A549 (cell line): ENCODE data around the gene CCDC27.

Experiments used
- BHLHE40 ChIP-seq: IDR thresholded peaks from 2 replicates; pipeline ENCODE4 v1.6.1; 2012; ENCODE audit warnings: low read depth, low read length, inconsistent platforms
- EP300 ChIP-seq, 2 experiments: fragments of >200 bp; sonication (Bioruptor Twin); formaldehyde crosslinking; IDR thresholded peaks; 2 replicates in 1 of 2; 3 replicates in 1 of 2; pipeline ENCODE4 v1.6.1; 2016 to 2017
- HDAC2 ChIP-seq: fragments of 200-600 bp; sonication (generic); IDR thresholded peaks from 2 replicates; pipeline ENCODE4 v1.6.1; 2016
- POLR2A ChIP-seq: IDR thresholded peaks from 2 replicates; pipeline ENCODE4 v1.6.1; 2012; ENCODE audit warnings: mild to moderate bottlenecking, low read length
- RAD21 ChIP-seq, 2 experiments: fragments of >200 bp in 1 of 2; sonication (Bioruptor Twin) in 1 of 2; formaldehyde crosslinking in 1 of 2; IDR thresholded peaks in 1 of 2; conservative IDR thresholded peaks in 1 of 2; 2 replicates in 1 of 2; 3 replicates in 1 of 2; pipeline ENCODE4 v1.6.1; 2012 to 2018; ENCODE audit warnings: inconsistent platforms in 1 of 2
- TF ChIP-seq, protein P1 (sequence below): fragments of >200 bp; sonication (Bioruptor Twin); formaldehyde crosslinking; IDR thresholded peaks from 3 replicates; pipeline ENCODE4 v1.5.1; 2016
- TF ChIP-seq, protein P2 (sequence below): fragments of 450-650 bp; IDR thresholded peaks from 2 replicates; pipeline ENCODE4 v1.6.1; 2014; ENCODE audit warnings: antibody characterized with exemption

DNA sequence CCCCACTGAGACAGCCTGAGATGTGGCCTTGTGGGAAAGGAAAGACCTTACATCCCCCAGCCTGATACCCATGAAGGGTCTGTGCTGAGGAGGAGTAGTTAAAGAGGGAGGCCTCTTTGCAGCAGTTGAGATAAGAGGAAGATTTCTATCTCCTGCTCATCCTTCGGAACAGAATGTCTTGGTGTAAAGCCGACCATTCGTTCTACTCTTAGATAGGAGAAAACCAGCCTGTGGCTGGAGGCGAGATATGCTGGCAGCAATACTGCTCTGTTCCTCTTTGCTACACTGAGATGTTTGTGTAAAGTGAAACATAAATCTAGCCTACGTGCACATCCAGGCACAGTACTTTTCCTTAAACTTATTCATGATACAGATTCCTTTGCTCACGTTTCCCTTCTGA, 1.5 kb upstream of the CCDC27 start:
- TF ChIP-seq RAD21 (conservative IDR thresholded peaks at IDR 0.05 in 1 of 2, IDR thresholded peaks at IDR 0.05 in 1 of 2) = no peak
- TF ChIP-seq, protein P1, sequence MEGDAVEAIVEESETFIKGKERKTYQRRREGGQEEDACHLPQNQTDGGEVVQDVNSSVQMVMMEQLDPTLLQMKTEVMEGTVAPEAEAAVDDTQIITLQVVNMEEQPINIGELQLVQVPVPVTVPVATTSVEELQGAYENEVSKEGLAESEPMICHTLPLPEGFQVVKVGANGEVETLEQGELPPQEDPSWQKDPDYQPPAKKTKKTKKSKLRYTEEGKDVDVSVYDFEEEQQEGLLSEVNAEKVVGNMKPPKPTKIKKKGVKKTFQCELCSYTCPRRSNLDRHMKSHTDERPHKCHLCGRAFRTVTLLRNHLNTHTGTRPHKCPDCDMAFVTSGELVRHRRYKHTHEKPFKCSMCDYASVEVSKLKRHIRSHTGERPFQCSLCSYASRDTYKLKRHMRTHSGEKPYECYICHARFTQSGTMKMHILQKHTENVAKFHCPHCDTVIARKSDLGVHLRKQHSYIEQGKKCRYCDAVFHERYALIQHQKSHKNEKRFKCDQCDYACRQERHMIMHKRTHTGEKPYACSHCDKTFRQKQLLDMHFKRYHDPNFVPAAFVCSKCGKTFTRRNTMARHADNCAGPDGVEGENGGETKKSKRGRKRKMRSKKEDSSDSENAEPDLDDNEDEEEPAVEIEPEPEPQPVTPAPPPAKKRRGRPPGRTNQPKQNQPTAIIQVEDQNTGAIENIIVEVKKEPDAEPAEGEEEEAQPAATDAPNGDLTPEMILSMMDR = no peak
- TF ChIP-seq POLR2A = no peak
- no peak for TF ChIP-seq BHLHE40
- TF ChIP-seq, protein P2, sequence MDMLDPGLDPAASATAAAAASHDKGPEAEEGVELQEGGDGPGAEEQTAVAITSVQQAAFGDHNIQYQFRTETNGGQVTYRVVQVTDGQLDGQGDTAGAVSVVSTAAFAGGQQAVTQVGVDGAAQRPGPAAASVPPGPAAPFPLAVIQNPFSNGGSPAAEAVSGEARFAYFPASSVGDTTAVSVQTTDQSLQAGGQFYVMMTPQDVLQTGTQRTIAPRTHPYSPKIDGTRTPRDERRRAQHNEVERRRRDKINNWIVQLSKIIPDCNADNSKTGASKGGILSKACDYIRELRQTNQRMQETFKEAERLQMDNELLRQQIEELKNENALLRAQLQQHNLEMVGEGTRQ = no peak
- no peak for TF ChIP-seq EP300 (IDR thresholded peaks at IDR 0.05)
- TF ChIP-seq HDAC2 = no peak
